Measurements from ENCODE around the gene DIO2.

DIO2 gene

DNA sequence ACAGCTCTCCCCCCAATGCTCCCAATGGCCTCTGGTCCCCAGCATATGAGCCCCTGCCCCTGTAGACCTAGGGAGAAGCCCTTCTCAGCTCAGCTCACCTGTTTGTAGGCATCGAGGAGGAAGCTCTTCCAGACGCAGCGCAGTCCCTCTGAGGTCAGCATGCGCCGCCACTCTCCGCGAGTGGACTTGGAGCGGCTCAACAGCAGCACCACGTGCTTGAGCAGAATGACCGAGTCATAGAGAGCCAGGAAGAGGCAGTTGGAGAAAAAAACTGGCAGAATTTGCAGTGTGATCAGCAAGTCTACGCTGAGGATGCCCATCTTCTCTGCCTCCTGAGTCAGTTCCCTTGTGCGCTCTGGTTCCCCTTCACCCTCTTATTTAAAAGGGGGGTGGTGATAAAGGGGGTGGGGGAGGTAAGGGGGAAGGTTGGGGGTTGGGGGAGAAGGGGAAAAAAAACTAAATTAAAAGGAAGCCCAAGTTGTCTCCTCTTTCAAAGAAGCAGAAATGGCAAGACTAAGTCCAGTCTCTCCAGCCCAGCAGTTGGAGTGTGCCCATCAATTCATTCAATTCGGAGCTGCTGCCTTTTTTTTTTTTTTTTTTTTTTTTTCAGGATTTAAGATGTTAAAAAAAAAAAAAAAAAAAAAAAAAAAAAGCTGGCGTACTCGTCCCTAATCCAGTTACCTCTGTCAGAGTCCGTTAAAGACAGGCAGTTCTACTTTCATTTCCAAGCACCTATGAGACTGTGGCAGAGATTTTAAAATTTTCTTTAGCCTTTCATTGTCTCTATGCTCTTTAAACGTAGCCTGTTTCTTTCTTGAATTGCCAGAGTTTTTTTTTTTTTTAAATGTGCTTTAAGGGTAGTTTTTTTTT, at the start of gene DIO2:
TSS of gene DIO2 (minus strand) at position 352 of the 870 bp plus-strand sequence. CDS start at position 320, 32 bp downstream.
- no peak within 1 kb of the TSS for H3K4me3 ChIP-seq
- in situ Hi-C loops (cut with MboI; ENCODE audit: low sequenced_read_pairs) = no loop called here
- H3K4me1 ChIP-seq = peaks cover 4% of the 10 kb centered on the region
- H3K27me3 ChIP-seq (ENCODE audit: low read depth) = no peaks in the 10 kb centered on the region
- no peak for DNase-seq (ENCODE audit: low spot score in 2 of 2)
- H3K9me3 ChIP-seq = no peaks in the 10 kb centered on the region
- H3K36me3 ChIP-seq (replicated peaks) = no peaks in the 10 kb centered on the region

- in situ Hi-C loops (cut with MboI; ENCODE audit: low sequenced_read_pairs) = no loop called here
- no peaks in the 10 kb centered on the region for H3K4me1 ChIP-seq
- no peak for DNase-seq (ENCODE audit: low spot score in 2 of 2)
- H3K36me3 ChIP-seq (replicated peaks) = no peaks in the 10 kb centered on the region
- H3K4me3 ChIP-seq = no peak overlapping the region
- H3K9me3 ChIP-seq = no peaks in the 10 kb centered on the region
- no peaks in the 10 kb centered on the region for H3K27me3 ChIP-seq (ENCODE audit: low read depth)
These were observed 49.3 kb upstream of the DIO2 start for GRCh38 chr14:80260645-80261044.

DNA sequence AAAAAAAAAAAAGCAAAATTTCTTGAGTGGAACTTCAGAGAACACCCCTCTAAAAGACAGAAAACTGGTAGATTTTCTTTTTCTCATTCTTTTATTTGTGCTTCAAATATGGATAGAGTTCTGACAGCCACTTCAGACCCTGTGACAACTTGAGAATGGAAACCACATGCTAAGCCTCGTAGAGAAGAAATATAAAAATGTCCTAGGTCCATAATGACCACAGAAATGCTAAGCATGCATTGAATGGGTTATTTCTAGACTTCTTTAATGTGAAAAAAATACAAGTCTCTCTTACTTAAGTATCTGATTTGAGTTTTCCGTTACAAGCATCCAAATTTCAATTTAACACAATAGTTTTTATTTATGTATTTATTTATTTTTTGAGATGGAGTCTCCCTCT, 28.3 kb upstream of the DIO2 start:
- Histone ChIP-seq H3K36me3 (replicated peaks) (no peaks in the 10 kb centered on the region), H3K4me1 (no peaks in the 10 kb centered on the region), H3K9me3 (no peaks in the 10 kb centered on the region), H3K4me3 (no peak overlapping the region), H3K27me3 (ENCODE audit: low read depth) (no peaks in the 10 kb centered on the region)
- no peak for DNase-seq (ENCODE audit: low spot score in 2 of 2)
- in situ Hi-C loops (cut with MboI; ENCODE audit: low sequenced_read_pairs) = no loop called here

- no peak overlapping the region for H3K4me3 ChIP-seq
- DNase-seq (ENCODE audit: low spot score in 2 of 2) = no peak
- in situ Hi-C loops (cut with MboI; ENCODE audit: low sequenced_read_pairs) = no loop called here
- no peaks in the 10 kb centered on the region for H3K36me3 ChIP-seq (replicated peaks)
- no peaks in the 10 kb centered on the region for H3K9me3 ChIP-seq
- no peaks in the 10 kb centered on the region for H3K27me3 ChIP-seq (ENCODE audit: low read depth)
- H3K4me1 ChIP-seq = no peaks in the 10 kb centered on the region
These were observed 25.8 kb upstream of the DIO2 start for GRCh38 chr14:80237143-80237542.

DNA sequence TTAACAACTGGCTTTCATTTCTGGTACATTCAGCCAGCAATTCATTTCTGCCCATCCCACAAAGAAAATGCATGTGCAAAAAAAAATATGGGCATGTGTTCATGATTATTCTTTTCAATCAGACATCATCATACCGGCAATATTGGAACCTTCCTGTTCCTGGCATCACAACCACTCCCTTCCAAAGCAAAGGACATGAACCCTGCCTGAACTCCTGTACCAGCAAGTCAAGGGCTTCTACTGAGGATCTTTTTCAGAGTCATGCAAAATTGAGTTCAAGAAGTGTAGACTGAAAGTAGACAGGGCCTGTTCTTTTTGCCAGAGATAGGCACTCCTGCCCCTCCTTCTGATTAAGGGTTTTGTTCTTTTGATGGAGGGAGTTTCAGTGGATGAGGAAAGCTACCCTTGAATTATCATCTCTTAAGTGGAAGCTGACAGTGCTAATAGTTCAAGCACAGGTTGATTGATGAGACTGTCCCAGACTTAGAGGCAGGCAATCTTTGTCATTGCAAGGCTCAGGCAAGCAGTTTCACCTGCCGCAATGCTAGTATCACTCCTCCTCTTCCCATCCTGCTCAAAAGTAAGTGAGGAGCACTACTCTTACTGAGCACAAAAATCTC, 22.3 kb upstream of the DIO2 start:
- H3K36me3 ChIP-seq (replicated peaks) = no peaks in the 10 kb centered on the region
- in situ Hi-C loops (cut with MboI; ENCODE audit: low sequenced_read_pairs) = no loop called here
- H3K4me1 ChIP-seq = no peaks in the 10 kb centered on the region
- no peak for DNase-seq (ENCODE audit: low spot score in 2 of 2)
- H3K9me3 ChIP-seq = no peaks in the 10 kb centered on the region
- no peak overlapping the region for H3K4me3 ChIP-seq
- no peaks in the 10 kb centered on the region for H3K27me3 ChIP-seq (ENCODE audit: low read depth)

DNA sequence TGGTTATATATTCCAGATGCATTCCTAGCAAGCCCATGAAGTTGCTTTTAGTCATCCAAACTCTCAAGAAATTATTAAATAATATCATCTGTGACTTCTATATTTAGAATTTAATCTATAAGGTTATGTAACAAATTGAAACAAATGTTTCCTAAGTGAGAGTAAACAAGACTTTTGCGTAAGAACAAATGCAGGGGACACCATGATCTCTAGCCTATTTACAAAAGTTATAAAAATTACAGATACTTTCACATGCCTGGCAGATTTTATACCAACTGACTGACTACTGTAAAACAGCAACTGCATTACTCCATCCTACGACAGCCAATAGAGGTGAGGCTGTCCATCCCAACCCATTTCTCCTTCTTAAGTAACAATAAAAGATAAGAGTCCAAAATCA, 20.4 kb upstream of the DIO2 start:
- Histone ChIP-seq H3K27me3 (ENCODE audit: low read depth) (no peaks in the 10 kb centered on the region), H3K9me3 (no peaks in the 10 kb centered on the region), H3K36me3 (replicated peaks) (no peaks in the 10 kb centered on the region), H3K4me1 (no peaks in the 10 kb centered on the region), H3K4me3 (no peak overlapping the region)
- in situ Hi-C loops (cut with MboI; ENCODE audit: low sequenced_read_pairs) = no loop called here
- DNase-seq (ENCODE audit: low spot score in 2 of 2) = no peak

- in situ Hi-C loops (cut with MboI; ENCODE audit: low sequenced_read_pairs) = no loop called here
These were observed 12.6 kb upstream of the DIO2 start for GRCh38 chr14:80223696-80224465.

DNA sequence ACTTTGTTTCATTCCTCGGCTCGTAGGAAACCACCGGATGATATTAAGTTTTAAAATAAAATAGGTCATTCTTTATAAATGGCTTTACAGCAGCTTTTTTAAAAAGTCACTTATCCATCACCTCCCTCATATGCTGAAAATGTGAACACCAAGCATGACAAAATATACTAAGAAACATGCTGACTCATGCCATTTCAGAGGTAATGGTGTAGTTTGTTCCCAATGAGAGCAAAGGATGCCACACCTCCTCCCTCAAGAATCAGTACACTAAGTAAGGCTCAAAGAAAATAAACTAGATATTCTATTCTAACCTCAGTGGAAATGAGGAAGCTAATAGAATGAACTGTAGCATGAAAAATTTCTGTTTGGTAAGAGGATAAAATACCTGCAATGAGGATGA, 5.5 kb upstream of the DIO2 start:
- peaks cover 4% of the 10 kb centered on the region for H3K4me1 ChIP-seq
- H3K27me3 ChIP-seq (ENCODE audit: low read depth) = no peaks in the 10 kb centered on the region
- no peak overlapping the region for H3K4me3 ChIP-seq
- no peak for DNase-seq (ENCODE audit: low spot score in 2 of 2)
- H3K36me3 ChIP-seq (replicated peaks) = no peaks in the 10 kb centered on the region
- no peaks in the 10 kb centered on the region for H3K9me3 ChIP-seq
- in situ Hi-C loops (cut with MboI; ENCODE audit: low sequenced_read_pairs) = no loop called here

More at GRCh38 chr14:80223696-80224465, 12.6 kb upstream of the DIO2 start:
- H3K27me3 ChIP-seq (ENCODE audit: low read depth) = no peaks in the 10 kb centered on the region
- no peaks in the 10 kb centered on the region for H3K9me3 ChIP-seq
- no peaks in the 10 kb centered on the region for H3K36me3 ChIP-seq (replicated peaks)
- H3K4me3 ChIP-seq = no peak overlapping the region
- DNase-seq (ENCODE audit: low spot score in 2 of 2) = no peak
- no peaks in the 10 kb centered on the region for H3K4me1 ChIP-seq

- no peak overlapping the region for H3K4me3 ChIP-seq
- no peaks in the 10 kb centered on the region for H3K36me3 ChIP-seq (replicated peaks)
- in situ Hi-C loops (cut with MboI; ENCODE audit: low sequenced_read_pairs) = no loop called here
- H3K27me3 ChIP-seq (ENCODE audit: low read depth) = no peaks in the 10 kb centered on the region
- no peak for DNase-seq (ENCODE audit: low spot score in 2 of 2)
- H3K9me3 ChIP-seq = no peaks in the 10 kb centered on the region
- H3K4me1 ChIP-seq = peaks cover 4% of the 10 kb centered on the region
These were observed 4.7 kb upstream of the DIO2 start for GRCh38 chr14:80215756-80216581.

DNA sequence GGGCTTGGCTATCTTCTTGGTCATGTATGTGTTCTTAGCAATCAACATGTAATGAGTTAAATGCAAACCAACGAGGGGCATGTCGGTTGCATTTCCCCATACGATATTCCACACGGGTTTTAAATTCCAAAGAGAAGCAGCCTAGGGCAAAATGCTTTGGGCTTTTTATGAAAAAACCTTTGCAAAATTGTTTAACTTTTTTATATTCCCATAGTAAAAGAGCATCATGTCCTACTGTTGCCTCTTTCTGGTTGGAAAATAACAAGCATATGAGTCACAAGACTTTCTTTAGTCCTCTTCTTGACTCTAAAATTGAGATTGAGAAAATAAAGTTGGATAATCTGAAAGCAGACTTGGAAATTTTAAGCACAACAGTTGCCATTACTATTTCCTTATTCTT, 3.8 kb upstream of the DIO2 start:
- DNase-seq (ENCODE audit: low spot score in 2 of 2) = no peak
- Histone ChIP-seq H3K27me3 (ENCODE audit: low read depth) (no peaks in the 10 kb centered on the region), H3K36me3 (replicated peaks) (no peaks in the 10 kb centered on the region), H3K4me1 (peaks cover 4% of the 10 kb centered on the region), H3K9me3 (no peaks in the 10 kb centered on the region), H3K4me3 (no peak overlapping the region)
- in situ Hi-C loops (cut with MboI; ENCODE audit: low sequenced_read_pairs) = no loop called here

GRCh38 chr14:80213602-80214001, 2.3 kb upstream of the DIO2 start:
- H3K36me3 ChIP-seq (replicated peaks) = no peaks in the 10 kb centered on the region
- no peak overlapping the region for H3K4me3 ChIP-seq
- peaks cover 4% of the 10 kb centered on the region for H3K4me1 ChIP-seq
- no peaks in the 10 kb centered on the region for H3K27me3 ChIP-seq (ENCODE audit: low read depth)
- H3K9me3 ChIP-seq = no peaks in the 10 kb centered on the region
- DNase-seq (ENCODE audit: low spot score in 2 of 2) = peak; percentile 21 to 57
- in situ Hi-C loops (cut with MboI; ENCODE audit: low sequenced_read_pairs) = no loop called here

- Histone ChIP-seq H3K4me3 (no peak overlapping the region), H3K36me3 (replicated peaks) (no peaks in the 10 kb centered on the region), H3K27me3 (ENCODE audit: low read depth) (no peaks in the 10 kb centered on the region), H3K9me3 (no peaks in the 10 kb centered on the region), H3K4me1 (peaks cover 4% of the 10 kb centered on the region)
- DNase-seq (ENCODE audit: low spot score in 2 of 2) = peak; percentile 34 to 78
- in situ Hi-C loops (cut with MboI; ENCODE audit: low sequenced_read_pairs) = no loop called here
These were observed 706 bp upstream of the DIO2 start for GRCh38 chr14:80212023-80212397.

GRCh38 chr14:80208461-80208860, 2.8 kb downstream of the DIO2 start:
- Histone ChIP-seq H3K36me3 (replicated peaks) (no peaks in the 10 kb centered on the region), H3K4me3 (no peak overlapping the region), H3K27me3 (ENCODE audit: low read depth) (no peaks in the 10 kb centered on the region), H3K4me1 (peaks cover 4% of the 10 kb centered on the region), H3K9me3 (no peaks in the 10 kb centered on the region)
- in situ Hi-C loops (cut with MboI; ENCODE audit: low sequenced_read_pairs) = no loop called here
- DNase-seq (ENCODE audit: low spot score in 2 of 2) = no peak
